IPS-18c (cell line): Measurements from ENCODE around the gene BIK.

Experiments
- H3K4me3 ChIP-seq: 2 replicates; pipeline ENCODE4 v1.7.0; 2013; ENCODE audit warnings: low read depth, mild to moderate bottlenecking, low read length, moderate library complexity; ENCODE audit not compliant: insufficient read depth
- H3K9me3 ChIP-seq: one replicate; pipeline ENCODE4 v1.6.1; 2013; ENCODE audit warnings: mild to moderate bottlenecking, low read length, moderate library complexity; ENCODE audit not compliant: control insufficient read depth, insufficient read depth

Gene BIK

DNA sequence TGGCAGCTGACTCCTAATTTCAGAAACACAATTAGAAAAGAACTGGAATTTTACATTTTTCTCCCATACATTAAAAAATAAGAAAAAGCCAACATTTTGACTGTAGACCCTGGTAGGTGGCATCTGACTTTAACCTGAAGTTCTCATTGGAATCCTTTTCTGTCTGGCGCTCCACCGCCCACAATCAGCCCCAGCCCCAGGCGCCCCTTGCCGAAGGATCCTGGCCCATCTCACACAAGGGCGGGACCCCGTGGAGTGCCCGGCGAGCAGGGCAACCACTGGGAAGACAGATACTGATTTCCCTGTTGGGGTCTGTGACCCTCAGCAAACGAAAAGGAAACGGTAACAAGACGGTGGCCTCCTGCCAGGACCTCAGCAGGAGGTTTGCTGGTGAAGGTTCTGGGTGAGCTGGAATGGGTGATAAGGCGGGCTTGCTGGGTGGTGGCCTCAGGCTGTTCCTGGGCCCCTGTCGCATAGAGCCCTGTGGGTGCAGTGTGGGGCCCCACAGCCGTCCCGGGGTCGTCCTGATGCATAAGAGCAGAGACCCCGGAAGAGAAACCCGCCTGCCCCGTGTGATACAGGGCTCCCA, 56.5 kb downstream of the BIK start:
- Histone ChIP-seq H3K4me3 (no peak overlapping the region), H3K9me3 (no peaks in the 10 kb centered on the region)

DNA sequence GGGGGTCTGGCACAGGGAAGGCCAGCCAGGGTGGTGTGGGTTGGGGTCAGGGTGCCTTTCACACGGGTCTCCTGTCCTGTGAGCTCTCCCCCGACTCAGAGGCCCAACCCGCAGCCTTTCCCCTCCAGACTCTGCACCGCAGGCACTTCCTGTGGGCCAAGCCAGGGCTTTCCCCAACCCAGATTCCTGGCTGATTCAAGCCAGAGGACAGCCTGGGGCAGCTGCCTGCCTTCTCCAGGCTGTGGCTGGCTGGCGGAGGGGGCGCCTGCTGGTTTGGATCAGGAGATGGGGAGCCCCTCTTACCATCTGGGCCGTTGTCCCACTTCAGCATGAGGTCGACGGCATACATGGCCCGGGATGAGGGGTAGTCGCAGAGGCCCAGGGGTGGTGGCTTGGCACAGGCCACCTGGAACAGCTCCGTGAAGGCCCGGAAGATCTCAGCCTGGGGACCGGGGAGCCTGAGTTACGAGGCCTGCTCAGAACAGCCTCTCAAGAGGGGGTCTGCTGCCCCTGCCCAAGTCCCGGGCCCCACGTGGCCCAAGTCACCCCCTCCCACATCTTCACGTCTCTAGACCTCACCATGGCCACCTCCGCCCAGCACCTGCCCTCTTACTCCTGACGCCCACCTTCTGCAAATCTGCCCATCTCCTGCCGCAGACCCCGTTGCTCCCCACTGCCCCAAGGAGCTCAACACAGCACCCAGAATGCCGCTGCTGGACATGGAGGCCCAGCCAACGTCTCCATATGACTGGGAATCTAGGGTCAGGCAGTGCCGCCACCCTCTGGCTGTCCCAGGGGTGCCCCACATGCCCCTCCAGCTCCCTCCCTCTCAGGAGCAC, 58.1 kb downstream of the BIK start:
- no peak overlapping the region for H3K4me3 ChIP-seq

DNA sequence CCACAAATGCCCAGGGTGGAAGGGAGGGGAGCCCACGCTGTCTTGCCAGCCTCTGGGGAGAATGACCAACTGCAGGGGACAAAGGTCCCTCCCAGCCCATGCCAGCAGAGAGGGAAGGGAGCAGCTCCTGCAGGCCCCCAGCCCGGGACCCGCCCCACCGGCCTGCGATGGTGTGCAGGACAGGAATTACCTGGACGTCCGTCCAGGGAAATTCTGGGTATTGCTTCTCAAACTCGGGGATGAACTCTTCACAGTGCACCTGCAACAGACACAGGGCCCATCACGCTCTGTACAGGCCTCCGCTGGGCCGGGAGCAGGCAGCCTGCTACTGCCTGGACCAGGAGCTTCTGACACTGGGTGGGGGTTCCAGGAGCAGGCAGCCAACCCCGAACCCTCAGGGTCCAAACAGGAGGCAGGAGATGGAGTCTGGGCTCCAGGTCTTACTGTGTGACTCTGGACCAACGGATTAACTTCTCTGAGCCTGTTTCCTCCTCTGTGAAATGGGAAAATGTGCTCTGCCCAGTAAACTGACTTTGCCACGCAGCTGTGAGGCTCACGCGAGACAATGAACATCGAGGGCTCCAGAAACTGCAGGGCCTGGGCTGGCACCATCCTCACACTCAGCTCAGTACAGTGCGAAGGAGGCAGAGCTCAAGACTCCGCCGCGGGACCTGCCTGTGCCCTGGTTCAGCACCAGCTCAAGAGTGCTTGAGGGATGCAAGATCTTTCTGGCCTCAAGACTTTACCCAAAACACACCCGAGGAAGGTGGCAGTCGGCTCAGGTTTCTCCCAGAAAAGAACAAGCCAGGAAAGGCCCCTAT, 59.0 kb downstream of the BIK start:
- Histone ChIP-seq H3K9me3 (no peaks in the 10 kb centered on the region), H3K4me3 (no peak overlapping the region)

More for the DNA sequence above, 58.1 kb downstream of the BIK start:
- no peaks in the 10 kb centered on the region for H3K9me3 ChIP-seq

DNA sequence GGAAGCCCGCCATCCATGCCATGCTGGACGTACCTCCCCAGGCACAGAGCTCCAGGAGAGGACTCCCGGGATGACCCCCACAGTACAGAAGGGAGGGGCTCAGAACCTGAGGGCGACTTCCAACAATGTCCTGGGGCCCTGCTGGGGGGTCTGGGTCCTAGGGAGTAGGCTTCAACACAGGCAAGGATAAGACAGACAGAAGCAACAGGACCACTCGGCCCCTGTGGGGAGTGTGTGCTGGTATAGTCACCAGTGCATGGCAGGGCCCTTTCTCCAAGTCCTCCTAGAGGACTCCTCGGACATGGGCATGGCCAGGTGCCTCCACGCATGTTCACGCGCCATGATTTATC, 59.6 kb downstream of the BIK start:
- H3K4me3 ChIP-seq, result no peak overlapping the region
- H3K9me3 ChIP-seq, result no peaks in the 10 kb centered on the region

DNA sequence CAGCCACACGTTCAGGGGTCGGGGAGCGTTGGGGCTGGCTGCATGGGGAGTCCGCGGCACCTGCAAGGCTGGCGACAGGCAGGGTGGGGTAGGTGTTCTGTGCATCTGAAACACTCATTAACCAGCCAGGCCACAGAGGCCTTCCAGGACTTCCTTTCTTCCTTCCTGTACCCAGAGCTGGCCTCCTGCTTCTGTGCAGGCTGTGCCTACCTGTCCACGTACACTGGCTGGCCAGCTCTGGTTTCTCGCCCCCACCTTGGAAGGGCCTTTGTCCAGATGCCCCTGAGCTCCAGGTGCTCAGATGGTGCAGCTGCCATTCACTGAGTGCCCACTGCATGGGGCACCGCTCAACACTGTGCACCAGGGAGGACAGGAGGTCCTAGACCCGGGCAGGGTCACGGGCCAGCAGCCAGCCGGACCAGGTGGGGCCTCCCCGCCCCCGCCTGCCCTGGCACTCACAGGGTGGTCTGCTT, 60.5 kb downstream of the BIK start:
- Histone ChIP-seq H3K4me3 (no peak overlapping the region), H3K9me3 (no peaks in the 10 kb centered on the region)

DNA sequence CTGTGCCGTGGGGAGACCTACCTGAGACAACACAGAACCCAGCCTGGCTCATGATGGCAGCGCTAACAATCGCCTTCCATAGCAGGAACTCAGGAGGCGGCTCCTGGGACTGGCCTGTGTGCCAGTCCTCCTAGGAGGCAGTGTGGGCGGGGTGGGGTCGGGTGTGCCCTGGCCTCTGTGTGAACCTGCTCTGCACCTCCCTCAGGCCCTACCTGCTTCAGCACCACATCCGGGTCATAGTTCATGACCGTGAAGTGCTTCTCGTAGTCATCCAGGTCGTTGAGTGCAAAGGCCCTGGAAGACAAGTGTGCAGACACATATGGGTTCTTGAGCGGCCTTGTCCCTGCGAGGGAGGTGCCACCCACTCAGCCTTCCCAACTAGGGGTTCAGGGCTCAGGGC, 61.1 kb downstream of the BIK start:
- no peak overlapping the region for H3K4me3 ChIP-seq

DNA sequence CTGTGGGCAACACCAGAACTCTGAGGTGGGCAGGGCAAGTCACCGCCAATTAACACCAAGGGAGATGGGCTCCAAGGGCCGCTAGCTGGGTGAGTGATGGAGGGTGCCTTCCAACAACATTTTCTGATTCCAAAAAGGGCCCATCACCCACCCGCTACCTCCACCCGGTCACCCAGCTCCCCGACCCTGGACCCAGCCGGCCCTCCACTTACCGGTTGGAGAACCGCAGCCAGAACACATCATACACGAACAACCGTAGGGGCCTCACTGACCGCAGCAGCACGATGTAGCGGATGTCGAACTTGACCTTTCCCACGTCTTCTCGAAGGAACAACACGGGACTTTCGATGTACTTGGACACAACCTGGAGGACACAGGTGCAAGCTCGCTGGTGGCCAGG, 61.6 kb downstream of the BIK start:
- Histone ChIP-seq H3K9me3 (no peaks in the 10 kb centered on the region), H3K4me3 (no peak overlapping the region)

More for the DNA sequence above, 61.1 kb downstream of the BIK start:
- H3K9me3 ChIP-seq, result no peaks in the 10 kb centered on the region

DNA sequence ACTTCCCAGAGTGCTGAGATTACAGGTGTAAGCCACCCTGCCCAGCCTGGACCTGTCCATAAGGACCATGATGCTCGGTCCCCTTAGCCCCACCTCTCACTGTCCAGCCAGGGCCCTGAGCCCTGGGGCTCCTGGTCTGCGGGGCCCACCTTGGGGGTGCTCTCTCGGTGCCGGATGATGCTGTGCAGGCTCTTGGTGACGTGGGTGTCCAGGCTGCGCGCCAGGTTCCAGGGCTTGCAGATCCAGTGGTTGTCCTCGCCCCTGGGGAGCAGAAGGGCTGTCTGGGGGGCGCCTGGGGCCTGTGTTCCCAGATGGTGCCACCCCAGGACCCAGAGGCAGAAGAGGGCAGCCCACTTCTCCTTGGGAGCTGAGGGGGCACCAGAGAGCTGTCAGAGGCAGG, 63.0 kb downstream of the BIK start:
- no peak overlapping the region for H3K4me3 ChIP-seq
- H3K9me3 ChIP-seq, result no peaks in the 10 kb centered on the region

DNA sequence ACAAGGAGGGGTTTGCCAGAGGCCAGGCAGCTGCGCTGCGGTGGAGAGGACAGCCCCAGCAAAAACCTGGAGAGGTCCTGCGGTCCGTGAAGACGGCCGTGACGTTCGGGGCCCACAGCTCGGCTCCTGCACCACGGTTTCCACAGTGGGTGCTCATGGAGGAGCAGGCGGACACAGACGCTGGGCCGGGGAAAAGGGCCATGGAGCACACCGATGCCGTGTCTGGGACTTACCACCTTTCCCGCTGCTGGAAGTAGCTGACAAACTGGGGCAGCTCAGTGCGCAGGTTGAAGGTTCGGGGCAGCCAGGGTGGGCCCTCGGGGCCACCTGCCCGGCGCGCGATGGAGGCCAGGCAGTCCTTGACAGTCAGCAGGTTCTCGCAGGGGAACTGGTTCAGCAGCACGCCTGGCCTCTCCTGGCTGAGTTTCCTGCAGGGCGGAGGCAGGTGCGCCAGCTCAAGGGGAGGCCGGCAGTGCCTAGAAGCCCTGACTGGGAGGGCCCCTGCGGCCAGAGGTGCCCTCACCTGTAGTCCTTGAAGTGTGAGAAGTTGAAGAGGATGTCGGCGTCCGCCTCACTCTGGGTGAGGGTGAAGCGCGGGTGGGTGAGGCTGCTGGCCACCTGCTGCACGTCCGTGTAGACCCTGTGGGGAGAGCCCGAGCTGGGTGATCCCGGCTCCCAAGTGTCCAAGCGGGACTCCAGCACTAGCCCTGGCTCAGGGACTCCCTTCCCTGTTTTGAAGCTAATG, 63.6 kb downstream of the BIK start:
- no peaks in the 10 kb centered on the region for H3K9me3 ChIP-seq
- H3K4me3 ChIP-seq, result no peak overlapping the region

DNA sequence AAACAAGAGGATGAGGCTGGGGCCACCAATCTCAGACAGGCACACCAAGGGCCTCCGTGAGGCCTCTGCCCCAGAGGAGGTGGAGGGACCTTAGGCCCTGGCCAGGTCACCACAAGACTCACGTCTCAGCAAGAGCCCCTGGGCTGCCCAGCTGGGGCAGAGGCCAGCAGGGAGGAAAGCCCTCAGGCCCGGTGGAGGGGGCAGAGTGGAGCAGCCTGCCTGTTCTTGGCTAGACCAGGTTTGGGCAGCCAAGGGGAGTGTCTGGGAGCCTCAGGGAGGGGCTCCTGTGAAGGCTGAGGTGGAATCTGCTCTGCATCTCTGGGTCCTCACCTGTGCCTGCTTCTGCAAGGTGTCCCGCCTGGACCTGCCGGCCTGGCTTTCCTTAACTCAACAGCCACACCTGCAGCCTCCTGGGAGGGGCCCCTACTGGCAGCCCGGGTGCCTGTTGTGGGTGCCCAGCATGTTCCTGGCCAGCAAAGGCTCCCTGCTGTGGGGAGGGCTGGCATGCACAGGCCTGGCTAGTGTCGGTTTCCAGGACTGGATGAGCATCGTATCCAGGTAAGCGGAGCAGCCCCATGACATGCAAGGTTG, 64.5 kb downstream of the BIK start:
- peaks cover 2% of the 10 kb centered on the region for H3K9me3 ChIP-seq
- no peak overlapping the region for H3K4me3 ChIP-seq

DNA sequence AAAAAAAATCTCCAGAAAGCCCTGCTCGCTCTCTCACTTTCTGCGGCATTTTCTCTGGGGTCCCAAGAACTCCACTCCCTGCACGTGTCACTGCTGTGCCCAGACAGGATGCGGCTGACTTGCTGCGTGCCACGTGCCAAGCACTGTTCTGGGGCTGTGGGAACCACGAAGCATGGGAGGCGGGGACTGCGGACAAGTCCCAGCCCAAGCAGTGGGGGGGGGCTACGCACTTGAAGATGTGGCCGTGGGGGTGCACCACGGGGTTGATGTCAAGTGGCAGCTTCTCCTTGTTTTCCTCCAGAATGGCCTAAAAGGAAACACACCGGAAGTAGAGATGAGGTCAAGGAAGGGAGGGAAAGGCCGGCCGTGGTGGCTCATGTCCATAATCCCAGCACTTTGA, 65.5 kb downstream of the BIK start:
- no peak overlapping the region for H3K4me3 ChIP-seq
- peaks cover 2% of the 10 kb centered on the region for H3K9me3 ChIP-seq

DNA sequence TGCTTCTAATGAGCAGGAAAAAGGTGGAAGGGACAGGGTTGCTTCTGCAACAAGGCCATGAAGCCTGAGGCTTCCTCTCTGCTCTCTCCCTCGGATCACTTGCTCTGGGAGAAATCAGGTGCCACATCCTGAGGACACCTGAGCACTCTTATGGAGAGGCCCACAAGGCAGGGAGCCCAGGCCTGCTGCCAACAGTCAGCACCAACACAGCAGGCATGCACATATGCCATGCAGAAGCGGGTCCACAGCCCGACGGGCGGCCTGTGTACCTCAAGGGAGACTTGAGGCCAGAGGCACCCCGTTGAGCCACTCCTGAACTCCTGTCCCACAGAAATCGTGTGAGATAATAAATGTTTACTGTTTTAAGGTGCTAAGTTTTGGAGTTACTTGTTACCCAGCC, 66.9 kb downstream of the BIK start:
- H3K4me3 ChIP-seq, result no peak overlapping the region

More for the DNA sequence above, 66.9 kb downstream of the BIK start:
- H3K9me3 ChIP-seq, result peaks cover 2% of the 10 kb centered on the region
